Tibial nerve (tissue), 4 donors: ENCODE measurements around the gene ZNF599. TPM values are rescaled to one million over a fixed set of nuclear protein-coding genes. Genes with fewer than 3 reads are reported as not detected.

Experiments
- DNase-seq, 2 donors: peaks; one replicate each; pipeline ENCODE4 v3.0.0-alpha.2; 2019; ENCODE audit warnings: low spot score in 2 of 2
- H3K27ac ChIP-seq, 4 donors: fragments of 200-600 bp; sonication (generic) in 3 of 4; one replicate each; pipeline ENCODE4 v1.5.1; 2017 to 2019; ENCODE audit warnings: mild to moderate bottlenecking in 1 of 4
- H3K27me3 ChIP-seq, 2 donors: fragments of 200-600 bp; sonication (generic) in 1 of 2; one replicate each; pipeline versions ENCODE4 v1.5.1 to v1.6.0; 2017 to 2019
- H3K36me3 ChIP-seq, 3 donors: fragments of 200-600 bp; sonication (generic); one replicate each; pipeline ENCODE4 v1.5.1; 2018 to 2019
- H3K4me1 ChIP-seq, 4 donors: fragments of 200-600 bp; sonication (generic) in 3 of 4; one replicate each; pipeline ENCODE4 v1.5.1; 2017 to 2019
- H3K4me3 ChIP-seq, 4 donors: fragments of 200-600 bp; sonication (generic) in 3 of 4; one replicate each; pipeline ENCODE4 v1.5.1; 2017 to 2019; ENCODE audit warnings: mild to moderate bottlenecking in 1 of 4, moderate library complexity in 1 of 4
- H3K9me3 ChIP-seq, 4 donors: fragments of 200-600 bp; sonication (generic) in 3 of 4; one replicate each; pipeline ENCODE4 v1.5.1; 2017 to 2019
- CTCF ChIP-seq, 5 experiments: fragments of 200-600 bp in 3 of 5; fragments of 450-650 bp in 2 of 5; sonication (generic) in 3 of 5; IDR thresholded peaks; one replicate each; pipeline ENCODE4 v1.5.1; 2016 to 2019; ENCODE audit warnings: antibody characterized with exemption in 5 of 5, mild to moderate bottlenecking in 3 of 5, moderate library complexity in 2 of 5
- EP300 ChIP-seq, 2 donors: sonication (generic); formaldehyde crosslinking; IDR thresholded peaks; one replicate each; pipeline ENCODE4 v1.6.1; 2017; ENCODE audit warnings: antibody characterized with exemption in 2 of 2, mild to moderate bottlenecking in 1 of 2
- POLR2A ChIP-seq, 2 donors: fragments of 450-650 bp; IDR thresholded peaks; one replicate each; pipeline ENCODE4 v1.6.1; 2017; ENCODE audit warnings: antibody characterized with exemption in 2 of 2, mild to moderate bottlenecking in 2 of 2, moderate library complexity in 2 of 2
- WGBS, 2 donors: methylation state at CpG; one replicate each; pipeline ENCODE4 v1.1.5; 2018; 5-methylcytosine and 5-hydroxymethylcytosine counted together
- total RNA-seq, 4 donors: library from RNA; depleted of rRNA; stranded (reverse); fragments of >200 nt; gene quantifications; one replicate each; pipeline ENCODE4 v1.1.0, GENCODE V29; 2016

Gene ZNF599
- total RNA-seq, 4 donors from 2014 or later: 10.2 to 13.3 (median 11.1) TPM

GRCh38 chr19:34774857-34775256 lies 1.8 kb upstream of the ZNF599 start:
- no peak overlapping the region for H3K4me3 ChIP-seq
- H3K36me3 ChIP-seq: peaks cover 0 to 10% (median 0%) of the 10 kb centered on the region in 3 donors
- DNase-seq: no peak
- peaks cover 0 to 12% (median 0%) of the 10 kb centered on the region in 4 donors for H3K9me3 ChIP-seq
- peaks cover 0 to 12% (median 6%) of the 10 kb centered on the region in 4 donors for H3K4me1 ChIP-seq
- WGBS, 2 donors: 68 to 76% methylated on average over 2 of the region's 2 CpGs
- peaks cover 0 to 2% of the 10 kb centered on the region in 2 donors for H3K27me3 ChIP-seq
- TF ChIP-seq POLR2A (IDR thresholded peaks at IDR 0.05) (no peak), EP300 (IDR thresholded peaks at IDR 0.05) (no peak), CTCF (IDR thresholded peaks at IDR 0.05) (no peak)
- H3K27ac ChIP-seq: no peak overlapping the region

- DNase-seq: no peak
- WGBS, 2 donors: 71 to 72% methylated on average over 2 of the region's 2 CpGs
- Histone ChIP-seq H3K4me1 (peaks cover 0 to 12% (median 6%) of the 10 kb centered on the region in 4 donors), H3K9me3 (no peaks in the 10 kb centered on the region), H3K4me3 (peak overlapping the region; percentile 46 to 86 (median 72)), H3K36me3 (peaks cover 0 to 23% (median 0%) of the 10 kb centered on the region in 3 donors), H3K27ac (peak overlapping the region in 1 of 4 donors; percentile 86), H3K27me3 (peaks cover 0 to 2% of the 10 kb centered on the region in 2 donors)
- no peak for TF ChIP-seq CTCF (IDR thresholded peaks at IDR 0.05)
Observed at GRCh38 chr19:34773555-34773864, 495 bp upstream of the ZNF599 start.

GRCh38 chr19:34767951-34768350 lies 5.1 kb downstream of the ZNF599 start:
- H3K4me3 ChIP-seq: no peak overlapping the region
- TF ChIP-seq EP300 (IDR thresholded peaks at IDR 0.05): no peak
- no peak for TF ChIP-seq CTCF (IDR thresholded peaks at IDR 0.05)
- TF ChIP-seq POLR2A (IDR thresholded peaks at IDR 0.05): no peak
- H3K9me3 ChIP-seq: peaks cover 0 to 39% (median 4%) of the 10 kb centered on the region in 4 donors
- 94 to 96% methylated on average over 3 of the region's 3 CpGs for WGBS, 2 donors
- peaks cover 0 to 12% (median 6%) of the 10 kb centered on the region in 4 donors for H3K4me1 ChIP-seq
- H3K27me3 ChIP-seq: no peaks in the 10 kb centered on the region
- H3K27ac ChIP-seq: no peak overlapping the region
- H3K36me3 ChIP-seq: peaks cover 6 to 79% (median 24%) of the 10 kb centered on the region in 3 donors
- no peak for DNase-seq

DNA sequence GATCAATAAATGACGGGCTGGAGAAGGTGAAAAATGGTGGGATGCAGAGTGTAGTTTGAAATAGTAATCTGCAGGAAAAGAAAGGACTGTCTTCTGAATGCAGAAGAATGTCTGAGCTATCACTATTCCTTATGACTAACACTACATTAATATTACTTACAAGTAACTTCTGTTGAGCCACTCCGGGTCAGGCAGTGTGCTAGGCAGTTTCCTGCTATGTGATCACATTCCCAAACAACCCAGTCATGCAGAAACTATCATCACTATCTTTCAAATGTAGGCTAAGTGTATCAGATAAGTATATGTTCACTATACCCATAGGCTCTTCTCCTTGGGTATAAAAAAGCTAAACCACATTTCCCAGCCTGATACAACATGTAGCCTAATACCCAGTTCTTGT lies 6.6 kb downstream of the ZNF599 start:
- Histone ChIP-seq H3K4me3 (no peak overlapping the region), H3K27me3 (no peaks in the 10 kb centered on the region), H3K36me3 (peaks cover 6 to 95% (median 24%) of the 10 kb centered on the region in 3 donors), H3K27ac (no peak overlapping the region), H3K9me3 (peaks cover 0 to 54% (median 10%) of the 10 kb centered on the region in 4 donors), H3K4me1 (peaks cover 0 to 2% (median under 1%) of the 10 kb centered on the region in 4 donors)
- DNase-seq: no peak
- TF ChIP-seq CTCF (IDR thresholded peaks at IDR 0.05) (no peak), EP300 (IDR thresholded peaks at IDR 0.05) (no peak), POLR2A (IDR thresholded peaks at IDR 0.05) (no peak)
- 92 to 93% methylated on average over 2 of the region's 2 CpGs for WGBS, 2 donors

DNA sequence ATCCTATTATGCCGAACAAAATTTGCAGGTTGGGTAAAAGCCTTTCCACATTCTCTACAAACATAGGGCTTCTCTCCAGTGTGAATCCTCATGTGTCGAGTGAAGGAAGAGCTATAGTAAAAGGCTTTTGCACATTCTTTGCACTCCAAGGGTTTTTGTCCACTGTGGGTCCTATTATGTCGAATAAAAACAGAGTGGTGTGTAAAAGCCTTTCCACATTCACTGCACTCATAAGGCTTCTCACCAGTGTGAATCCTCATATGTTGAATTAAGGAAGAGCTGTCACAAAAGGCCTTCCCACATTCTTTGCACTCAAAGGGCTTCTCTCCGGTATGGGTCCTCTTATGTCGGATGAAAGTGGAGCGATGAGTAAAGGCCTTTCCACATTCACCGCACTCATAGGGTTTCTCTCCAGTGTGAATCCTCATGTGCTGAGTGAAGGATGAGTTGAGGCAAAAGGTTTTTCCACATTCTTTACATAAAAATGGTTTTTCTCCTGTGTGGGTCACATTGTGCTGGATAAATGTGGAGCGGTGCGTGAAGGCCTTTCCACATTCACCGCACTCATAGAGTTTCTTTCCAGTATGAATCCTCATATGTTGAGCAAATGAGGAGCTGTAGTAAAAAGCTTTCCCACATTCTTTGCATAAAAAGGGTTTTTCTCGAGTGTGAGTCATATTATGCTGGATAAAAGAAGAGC lies 13.6 kb downstream of the ZNF599 start:
- H3K4me1 ChIP-seq: no peaks in the 10 kb centered on the region
- peaks cover 0 to 100% (median 53%) of the 10 kb centered on the region in 4 donors for H3K9me3 ChIP-seq
- no peak overlapping the region for H3K27ac ChIP-seq
- DNase-seq: no peak
- H3K4me3 ChIP-seq: no peak overlapping the region
- no peaks in the 10 kb centered on the region for H3K27me3 ChIP-seq
- H3K36me3 ChIP-seq: peaks cover 0 to 100% (median 6%) of the 10 kb centered on the region in 3 donors
- WGBS, 2 donors: 95 to 98% methylated on average over 11 of the region's 11 CpGs
- no peak for TF ChIP-seq EP300 (IDR thresholded peaks at IDR 0.05)
- TF ChIP-seq CTCF (IDR thresholded peaks at IDR 0.05): no peak
- TF ChIP-seq POLR2A (IDR thresholded peaks at IDR 0.05): no peak
